ENCODE measurements around the gene TMEM86B. TPM values are rescaled to one million over a fixed set of nuclear protein-coding genes. Genes with fewer than 3 reads are reported as not detected.

The TMEM86B gene
- total and polyA plus RNA-seq, 2 donors (not counting 3 experiments of a cell fraction or from before 2014, with no cell fraction given), result 4.5 to 5.4 TPM

GRCh38 chr19:55239004-55239403 lies 10.4 kb upstream of the TMEM86B start:
- FAIRE-seq (no peak), DNase-seq (ENCODE audit: low read depth, low spot score) (no peak)
- no peak overlapping the region for H3K4me2 ChIP-seq (ENCODE audit: insufficient read depth, low read length)
- no peak for TF ChIP-seq MAX (IDR thresholded peaks at IDR 0.05; ENCODE audit: insufficient read depth, insufficient read length)
- no peak for TF ChIP-seq FOS (IDR thresholded peaks at IDR 0.05; ENCODE audit: borderline replicate concordance, insufficient read depth, low read length)
- no peak for TF ChIP-seq JUN (IDR thresholded peaks at IDR 0.05; ENCODE audit: borderline replicate concordance, insufficient read depth, insufficient read length, low read depth)
- no peak for TF ChIP-seq GATA2 (IDR thresholded peaks at IDR 0.05; ENCODE audit: insufficient read depth, insufficient read length, low read depth, low read length)
- TF ChIP-seq EZH2 (IDR thresholded peaks at IDR 0.05; ENCODE audit: borderline replicate concordance, low read depth, low read length, severe bottlenecking), result no peak
- no peak for TF ChIP-seq CTCF (IDR thresholded peaks at IDR 0.05; ENCODE audit: extremely low read depth in 1 of 2, insufficient read depth in 1 of 2, low read depth in 1 of 2, low read length in 2 of 2)
- TF ChIP-seq POLR2A (IDR thresholded peaks at IDR 0.05; ENCODE audit: low read depth, low read length), result no peak
- TF ChIP-seq MYC (IDR thresholded peaks at IDR 0.05; ENCODE audit: low read depth, low read length), result no peak
- TF ChIP-seq POLR2AphosphoS5 (IDR thresholded peaks at IDR 0.05; ENCODE audit: insufficient read depth, low read depth, low read length), result no peak
- no peaks in the 10 kb centered on the region for H3K27me3 ChIP-seq (ENCODE audit: control insufficient read depth in 2 of 2, insufficient read depth in 2 of 2, low read length in 2 of 2)
- peaks cover 16 to 58% of the 10 kb centered on the region in 2 experiments for H3K36me3 ChIP-seq (ENCODE audit: control insufficient read depth in 2 of 2, extremely low read depth in 1 of 2, insufficient read depth in 2 of 2, low read length in 2 of 2)
- intact Hi-C loops (cut with micrococcal nuclease), result no loop called here
- ChIA-PET CTCF (no interaction called here), POLR2A (no interaction called here)
- no peaks in the 10 kb centered on the region for H3K79me2 ChIP-seq (ENCODE audit: control insufficient read depth, insufficient read depth, low read length)
- H3K9me3 ChIP-seq (replicated peaks; ENCODE audit: control insufficient read depth, insufficient read depth, low read length), result no peaks in the 10 kb centered on the region
- H3K9ac ChIP-seq (replicated peaks; ENCODE audit: extremely low read depth, insufficient read depth, low read length), result no peak overlapping the region
- no peak overlapping the region for H2AFZ ChIP-seq (ENCODE audit: low read depth, low read length)
- H3K27ac ChIP-seq (ENCODE audit: insufficient read depth, low read depth, low read length), result no peak overlapping the region
- no peaks in the 10 kb centered on the region for H3K9me1 ChIP-seq (replicated peaks; ENCODE audit: control insufficient read depth, extremely low read depth, insufficient read depth, low read length)
- no peak overlapping the region for H3K4me3 ChIP-seq (replicated peaks in 1 of 3; ENCODE audit: insufficient read depth in 1 of 3, low read depth in 1 of 3, low read length in 3 of 3)
- dilution Hi-C loops (cut with MboI; ENCODE audit: extremely low pct_ligation_motif_present, low sequenced_read_pairs), result no loop called here
- BruUV-seq (replicated peaks), result no TSS peak
- H4K20me1 ChIP-seq (replicated peaks; ENCODE audit: control insufficient read depth, extremely low read depth, insufficient read depth, low read length), result no peaks in the 10 kb centered on the region
- H3K4me1 ChIP-seq (ENCODE audit: control insufficient read depth, extremely low read depth, insufficient read depth, low read length), result no peaks in the 10 kb centered on the region
